RWPE2 (cell line): ENCODE measurements around the gene KCNMA1.

Experiments used
- ATAC-seq: fragments of 200-7000 bp; cut with Tn5 transposase; 3 replicates; pipeline ENCODE4 v1.9.1; 2021; ENCODE audit warnings: low read depth
- DNase-seq: peaks from one replicate; pipeline ENCODE4 v3.0.0-alpha.2; 2020; ENCODE audit warnings: low spot score
- H3K27ac ChIP-seq: fragments of 450-650 bp; 2 replicates; pipeline ENCODE4 v1.5.1; 2017; ENCODE audit warnings: mild to moderate bottlenecking; ENCODE audit not compliant: poor library complexity, severe bottlenecking
- H3K27me3 ChIP-seq: fragments of 250-450 bp; sonication (Bioruptor Pico); 2 replicates; pipeline ENCODE4 v1.5.1; 2021; ENCODE audit warnings: mild to moderate bottlenecking, moderate library complexity; ENCODE audit not compliant: insufficient read depth, poor library complexity, severe bottlenecking
- H3K36me3 ChIP-seq: fragments of 250-450 bp; sonication (Bioruptor Pico); 2 replicates; pipeline ENCODE4 v1.5.1; 2020; ENCODE audit warnings: low read depth, mild to moderate bottlenecking, moderate library complexity
- H3K4me1 ChIP-seq: fragments of 250-450 bp; sonication (Bioruptor Pico); 2 replicates; pipeline ENCODE4 v1.5.1; 2021; ENCODE audit warnings: mild to moderate bottlenecking, moderate library complexity; ENCODE audit not compliant: insufficient read depth, poor library complexity, severe bottlenecking
- H3K4me3 ChIP-seq: fragments of 250-450 bp; sonication (Bioruptor Pico); 2 replicates; pipeline ENCODE4 v1.5.1; 2021; ENCODE audit warnings: mild to moderate bottlenecking, moderate library complexity; ENCODE audit not compliant: severe bottlenecking
- H3K9me3 ChIP-seq: fragments of 250-450 bp; sonication (Bioruptor Pico); 2 replicates; pipeline ENCODE4 v1.5.1; 2021; ENCODE audit warnings: mild to moderate bottlenecking, moderate library complexity; ENCODE audit not compliant: severe bottlenecking
- CTCF ChIP-seq: fragments of 450-650 bp; IDR thresholded peaks from one replicate; pipeline ENCODE4 v1.5.1; 2017; ENCODE audit warnings: mild to moderate bottlenecking, moderate library complexity; ENCODE audit not compliant: poor library complexity, severe bottlenecking

KCNMA1 gene

GRCh38 chr10:77201135-77202106 lies 436.2 kb downstream of the KCNMA1 start:
- ATAC-seq: no peak
- no peaks in the 10 kb centered on the region for H3K9me3 ChIP-seq
- no peaks in the 10 kb centered on the region for H3K27me3 ChIP-seq
- TF ChIP-seq CTCF: no peak
- H3K27ac ChIP-seq: no peak overlapping the region
- H3K4me3 ChIP-seq: no peak overlapping the region
- no peak for DNase-seq
- H3K36me3 ChIP-seq: no peaks in the 10 kb centered on the region
- no peaks in the 10 kb centered on the region for H3K4me1 ChIP-seq

GRCh38 chr10:77197544-77197943 lies 440.1 kb downstream of the KCNMA1 start:
- Histone ChIP-seq H3K27me3 (no peaks in the 10 kb centered on the region), H3K27ac (no peak overlapping the region), H3K9me3 (no peaks in the 10 kb centered on the region), H3K4me1 (peaks cover 15% of the 10 kb centered on the region), H3K36me3 (no peaks in the 10 kb centered on the region), H3K4me3 (no peak overlapping the region)
- DNase-seq: no peak
- no peak for TF ChIP-seq CTCF
- ATAC-seq: no peak

GRCh38 chr10:77196614-77197013 lies 441.0 kb downstream of the KCNMA1 start:
- no peaks in the 10 kb centered on the region for H3K9me3 ChIP-seq
- no peaks in the 10 kb centered on the region for H3K36me3 ChIP-seq
- ATAC-seq (no peak), DNase-seq (no peak)
- no peak for TF ChIP-seq CTCF
- H3K27ac ChIP-seq: no peak overlapping the region
- peaks cover 18% of the 10 kb centered on the region for H3K4me1 ChIP-seq
- no peaks in the 10 kb centered on the region for H3K27me3 ChIP-seq
- H3K4me3 ChIP-seq: no peak overlapping the region

GRCh38 chr10:77195101-77195500 lies 442.5 kb downstream of the KCNMA1 start:
- H3K9me3 ChIP-seq: no peaks in the 10 kb centered on the region
- peaks cover 18% of the 10 kb centered on the region for H3K4me1 ChIP-seq
- peak overlapping the region; percentile 60 for H3K27ac ChIP-seq
- H3K4me3 ChIP-seq: no peak overlapping the region
- H3K27me3 ChIP-seq: no peaks in the 10 kb centered on the region
- no peaks in the 10 kb centered on the region for H3K36me3 ChIP-seq
- DNase-seq: no peak
- ATAC-seq: peak; percentile 100
- TF ChIP-seq CTCF: no peak

- Histone ChIP-seq H3K9me3 (no peaks in the 10 kb centered on the region), H3K27me3 (no peaks in the 10 kb centered on the region), H3K27ac (no peak overlapping the region), H3K4me3 (no peak overlapping the region), H3K36me3 (no peaks in the 10 kb centered on the region), H3K4me1 (peaks cover 18% of the 10 kb centered on the region)
- ATAC-seq (no peak), DNase-seq (no peak)
- no peak for TF ChIP-seq CTCF
Measured at GRCh38 chr10:77193001-77193400, 444.6 kb downstream of the KCNMA1 start.
